Neural cell (in vitro differentiated cells): Measurements from ENCODE around the gene CD6. TPM values are rescaled to one million over a fixed set of nuclear protein-coding genes. Genes with fewer than 3 reads are reported as not detected.

Experiments
- H2AFZ ChIP-seq: fragments of 200-600, 300-800 bp; sonication (generic), shearing (Covaris generic); 2 replicates; pipeline ENCODE4 v1.6.0; 2014; ENCODE audit warnings: low read depth, mild to moderate bottlenecking, antibody characterized with exemption, low read length, moderate library complexity
- H3F3A ChIP-seq: fragments of 200-600 bp; shearing (Covaris generic); 2 replicates; pipeline ENCODE4 v1.6.1; 2016; ENCODE audit warnings: mild to moderate bottlenecking, moderate library complexity, mixed read lengths, antibody characterized with exemption, low read length; ENCODE audit not compliant: insufficient read depth, poor library complexity, severe bottlenecking
- H3K27ac ChIP-seq: fragments of 200-600, 300-800 bp; sonication (generic), shearing (Covaris generic); 2 replicates; pipeline ENCODE4 v1.5.1; 2014; ENCODE audit warnings: mild to moderate bottlenecking, low read length, moderate library complexity
- H3K27me3 ChIP-seq: fragments of 300-800, 200-600 bp; sonication (generic), shearing (Covaris generic); 2 replicates; pipeline ENCODE4 v1.6.0; 2014; ENCODE audit warnings: mild to moderate bottlenecking, low read depth, low read length, moderate library complexity; ENCODE audit not compliant: insufficient read depth
- H3K36me3 ChIP-seq: fragments of 300-800, 200-600 bp; sonication (generic), shearing (Covaris generic); 2 replicates; pipeline ENCODE4 v1.5.1; 2014; ENCODE audit warnings: mild to moderate bottlenecking, antibody characterized with exemption, low read length, moderate library complexity; ENCODE audit not compliant: insufficient read depth
- H3K4me2 ChIP-seq: fragments of 300-800, 200-600 bp; sonication (generic), shearing (Covaris generic); 2 replicates; pipeline ENCODE4 v1.6.0; 2014; ENCODE audit warnings: mild to moderate bottlenecking, low read length
- H3K4me3 ChIP-seq: fragments of 300-800, 200-600 bp; sonication (generic), shearing (Covaris generic); 2 replicates; pipeline ENCODE4 v1.5.1; 2014; ENCODE audit warnings: mild to moderate bottlenecking, low read length, moderate library complexity
- H3K79me2 ChIP-seq: fragments of 200-600 bp; shearing (Covaris generic); replicated peaks from 2 replicates; pipeline ENCODE4 v1.6.0; 2014; ENCODE audit warnings: mild to moderate bottlenecking, low read length, moderate library complexity; ENCODE audit not compliant: insufficient read depth
- H3K9ac ChIP-seq: fragments of 300-800, 200-600 bp; sonication (generic), shearing (Covaris generic); 2 replicates; pipeline ENCODE4 v1.6.1; 2016; ENCODE audit warnings: mild to moderate bottlenecking, low read length, mixed read lengths
- H3K9me2 ChIP-seq: fragments of 200-600 bp; shearing (Covaris generic); 2 replicates; pipeline ENCODE4 v1.6.1; 2016; ENCODE audit warnings: mild to moderate bottlenecking, low read length, mixed read lengths; ENCODE audit not compliant: insufficient read depth
- H3K9me3 ChIP-seq: fragments of 200-600, 300-800 bp; sonication (generic), shearing (Covaris generic); 2 replicates; pipeline ENCODE4 v1.6.1; 2016; ENCODE audit warnings: mild to moderate bottlenecking, mixed run types, low read length, moderate library complexity, mixed read lengths
- H4K20me1 ChIP-seq: fragments of 200-600 bp; shearing (Covaris generic); 2 replicates; pipeline ENCODE4 v1.6.1; 2016; ENCODE audit warnings: mild to moderate bottlenecking, mixed run types; ENCODE audit not compliant: insufficient read depth
- CTCF ChIP-seq: fragments of 450-650 bp; IDR thresholded peaks from 2 replicates; pipeline ENCODE4 v1.5.1; 2014; ENCODE audit warnings: antibody characterized with exemption, mild to moderate bottlenecking, moderate library complexity; ENCODE audit not compliant: poor library complexity, severe bottlenecking
- EP300 ChIP-seq: fragments of 450-650 bp; conservative IDR thresholded peaks from 2 replicates; pipeline ENCODE4 v1.6.1; 2014; ENCODE audit warnings: antibody characterized with exemption, mild to moderate bottlenecking, moderate library complexity; ENCODE audit not compliant: poor library complexity, severe bottlenecking
- EZH2 ChIP-seq: fragments of 200-600, 300-800 bp; shearing (Covaris generic), sonication (generic); IDR thresholded peaks from 2 replicates; pipeline ENCODE4 v1.6.1; 2014; ENCODE audit warnings: antibody characterized with exemption, low read length, borderline replicate concordance, mild to moderate bottlenecking; ENCODE audit not compliant: insufficient read depth, poor library complexity, severe bottlenecking
- MXI1 ChIP-seq: fragments of 450-650 bp; conservative IDR thresholded peaks from 2 replicates; pipeline ENCODE4 v1.6.1; 2014; ENCODE audit warnings: antibody characterized with exemption, mild to moderate bottlenecking; ENCODE audit not compliant: poor library complexity, severe bottlenecking
- POLR2AphosphoS5 ChIP-seq: IDR thresholded peaks from 2 replicates; pipeline ENCODE4 v1.6.1; 2012
- RAD21 ChIP-seq: fragments of 450-650 bp; conservative IDR thresholded peaks from 2 replicates; pipeline ENCODE4 v1.6.1; 2014; ENCODE audit warnings: antibody characterized with exemption, mild to moderate bottlenecking, moderate library complexity
- REST ChIP-seq: IDR thresholded peaks from 2 replicates; pipeline ENCODE4 v1.6.1; 2012; ENCODE audit warnings: borderline replicate concordance
- SMC3 ChIP-seq: fragments of 450-650 bp; conservative IDR thresholded peaks from 2 replicates; pipeline ENCODE4 v1.6.1; 2014; ENCODE audit warnings: antibody characterized with exemption, mild to moderate bottlenecking, moderate library complexity; ENCODE audit not compliant: poor library complexity
- TAF1 ChIP-seq: IDR thresholded peaks from 2 replicates; pipeline ENCODE4 v1.6.1; 2012; ENCODE audit warnings: low read depth
- polyA plus RNA-seq: library from polyadenylated mRNA; depleted of rRNA; stranded (reverse); fragments of >200 nt; gene quantifications from 2 replicates; pipeline ENCODE4 v1.2.3, GENCODE V29; 2014

The CD6 gene
- polyA plus RNA-seq, 1 donor from 2014 or later: not detected

GRCh38 chr11:61028135-61028729 lies 56.8 kb downstream of the CD6 start:
- no peak overlapping the region for H3K9ac ChIP-seq
- H3K27ac ChIP-seq: no peak overlapping the region
- no peak overlapping the region for H2AFZ ChIP-seq
- no peaks in the 10 kb centered on the region for H3K79me2 ChIP-seq
- H3K27me3 ChIP-seq: no peaks in the 10 kb centered on the region
- H3K36me3 ChIP-seq: no peaks in the 10 kb centered on the region
- no peaks in the 10 kb centered on the region for H3K9me2 ChIP-seq
- H3K9me3 ChIP-seq: no peaks in the 10 kb centered on the region
- H4K20me1 ChIP-seq: no peaks in the 10 kb centered on the region
- H3K4me2 ChIP-seq: no peak overlapping the region
- TF ChIP-seq MXI1 (no peak), REST (no peak), CTCF (no peak), RAD21 (no peak), EP300 (no peak), EZH2 (no peak)
- H3F3A ChIP-seq: no peaks in the 10 kb centered on the region
- no peak overlapping the region for H3K4me3 ChIP-seq

- H3K4me2 ChIP-seq: no peak overlapping the region
- H3K27me3 ChIP-seq: no peaks in the 10 kb centered on the region
- H3K9me3 ChIP-seq: no peaks in the 10 kb centered on the region
- TF ChIP-seq MXI1 (no peak), EP300 (no peak), RAD21 (no peak), TAF1 (no peak)
- H3K27ac ChIP-seq: no peak overlapping the region
- H3K9ac ChIP-seq: no peak overlapping the region
- no peaks in the 10 kb centered on the region for H3F3A ChIP-seq
- no peak overlapping the region for H2AFZ ChIP-seq
- H3K79me2 ChIP-seq: no peaks in the 10 kb centered on the region
- H4K20me1 ChIP-seq: no peaks in the 10 kb centered on the region
- H3K36me3 ChIP-seq: no peaks in the 10 kb centered on the region
- no peaks in the 10 kb centered on the region for H3K9me2 ChIP-seq
- no peak overlapping the region for H3K4me3 ChIP-seq
Measured at GRCh38 chr11:61032824-61033223, 61.3 kb downstream of the CD6 start.

GRCh38 chr11:61033417-61033816 lies 61.9 kb downstream of the CD6 start:
- Histone ChIP-seq H3K9me3 (no peaks in the 10 kb centered on the region), H3K27ac (no peak overlapping the region), H3K4me2 (no peak overlapping the region), H4K20me1 (no peaks in the 10 kb centered on the region), H3K9ac (no peak overlapping the region), H3K27me3 (no peaks in the 10 kb centered on the region), H3K79me2 (no peaks in the 10 kb centered on the region), H3K4me3 (no peak overlapping the region), H2AFZ (no peak overlapping the region), H3K9me2 (no peaks in the 10 kb centered on the region), H3K36me3 (no peaks in the 10 kb centered on the region), H3F3A (no peaks in the 10 kb centered on the region)
- no peak for TF ChIP-seq REST
- TF ChIP-seq EP300: no peak
- TF ChIP-seq CTCF: no peak
- no peak for TF ChIP-seq MXI1
- no peak for TF ChIP-seq RAD21
- no peak for TF ChIP-seq SMC3
- no peak for TF ChIP-seq EZH2
- TF ChIP-seq TAF1: no peak
- TF ChIP-seq POLR2AphosphoS5: no peak
